HL-60 (cell line): ENCODE results near the gene TSC2.
"Not testable (repeated sequence)": the region's sequence is repeated elsewhere in the genome, so short reads cannot be mapped to it uniquely, and the experiment has no call there.

Experiments
- DNase-seq, 2 experiments: peaks; one replicate each; pipeline ENCODE4 v3.0.0-alpha.2; 2010 to 2020; ENCODE audit warnings: low read depth in 1 of 2, low spot score in 1 of 2
- H3K27ac ChIP-seq: fragments of 250-450 bp; sonication (Bioruptor Pico); replicated peaks from 2 replicates; pipeline ENCODE4 v1.5.1; 2020; ENCODE audit warnings: mild to moderate bottlenecking, moderate library complexity
- H3K27me3 ChIP-seq: fragments of 250-450 bp; sonication (Bioruptor Pico); 2 replicates; pipeline ENCODE4 v1.5.1; 2021; ENCODE audit warnings: mild to moderate bottlenecking, moderate library complexity; ENCODE audit not compliant: insufficient read depth, poor library complexity, severe bottlenecking
- H3K4me3 ChIP-seq: replicated peaks from 2 replicates; pipeline ENCODE4 v1.5.1; 2011; ENCODE audit warnings: mild to moderate bottlenecking, control low read depth, low read length; ENCODE audit not compliant: insufficient read depth

The TSC2 gene

DNA sequence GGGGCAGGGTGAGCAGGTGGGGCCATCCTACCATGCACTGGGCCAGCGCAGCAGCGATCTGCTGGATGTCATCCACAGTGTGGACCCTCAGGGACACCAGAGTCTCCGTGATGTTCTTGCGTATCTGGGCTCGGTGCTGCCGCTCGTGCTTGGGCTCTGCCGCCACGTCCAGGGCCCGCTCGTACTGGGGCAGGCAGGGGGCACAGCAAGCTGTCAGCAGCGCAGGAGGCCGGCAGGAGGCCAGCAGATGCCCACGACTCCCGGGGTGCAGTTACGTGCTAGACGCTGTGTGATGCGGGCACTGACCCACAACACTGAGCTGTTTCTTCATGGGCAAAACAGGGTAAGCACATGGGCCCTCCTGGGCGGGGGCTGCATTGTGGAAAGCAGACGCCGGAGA lies 57.5 kb downstream of the TSC2 start:
- not testable (repeated sequence) for H3K27ac ChIP-seq, DNase-seq, H3K27me3 ChIP-seq, H3K4me3 ChIP-seq

DNA sequence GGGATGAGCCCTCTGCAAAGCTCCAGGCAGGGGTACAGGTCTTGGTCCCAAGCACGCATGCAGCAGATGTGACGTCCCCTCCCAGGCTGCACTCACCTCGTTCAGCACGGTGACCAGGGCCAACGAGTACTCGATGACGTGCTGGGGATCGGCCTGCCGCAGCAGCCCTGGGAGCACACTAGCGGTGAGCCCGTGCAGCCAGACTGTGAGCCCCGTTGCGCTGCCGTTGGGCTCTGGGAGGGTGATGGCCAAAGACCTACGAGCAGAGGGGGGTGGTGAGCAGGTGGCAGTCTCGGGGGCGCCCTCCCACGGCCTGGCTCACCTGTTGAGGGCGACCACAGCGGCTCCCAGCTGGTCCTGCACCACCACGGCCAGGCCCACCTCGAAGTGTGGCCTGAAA lies 58.0 kb downstream of the TSC2 start:
- H3K27me3 ChIP-seq, DNase-seq, H3K27ac ChIP-seq, H3K4me3 ChIP-seq: not testable (repeated sequence)

DNA sequence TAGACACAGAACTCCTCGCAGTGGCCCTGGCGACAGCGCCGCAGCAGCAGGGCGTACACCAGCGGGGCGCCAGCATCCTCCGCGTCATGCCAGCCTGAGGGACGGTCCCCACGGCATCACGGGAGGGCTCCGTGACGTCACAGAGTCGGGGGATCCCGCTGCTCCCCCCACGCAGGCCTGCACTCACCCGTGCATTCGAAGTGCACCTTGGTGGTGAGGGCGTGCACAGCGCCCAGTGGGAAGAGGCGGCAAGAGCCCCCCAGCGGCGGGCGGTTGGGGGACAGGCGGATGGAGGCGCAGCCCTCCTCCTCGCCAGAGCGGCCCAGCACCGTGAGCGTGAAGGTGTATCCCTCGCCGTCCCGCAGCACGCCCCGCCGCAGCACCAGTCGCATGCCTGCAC lies 58.4 kb downstream of the TSC2 start:
- not testable (repeated sequence) for DNase-seq, H3K4me3 ChIP-seq, H3K27me3 ChIP-seq, H3K27ac ChIP-seq

DNA sequence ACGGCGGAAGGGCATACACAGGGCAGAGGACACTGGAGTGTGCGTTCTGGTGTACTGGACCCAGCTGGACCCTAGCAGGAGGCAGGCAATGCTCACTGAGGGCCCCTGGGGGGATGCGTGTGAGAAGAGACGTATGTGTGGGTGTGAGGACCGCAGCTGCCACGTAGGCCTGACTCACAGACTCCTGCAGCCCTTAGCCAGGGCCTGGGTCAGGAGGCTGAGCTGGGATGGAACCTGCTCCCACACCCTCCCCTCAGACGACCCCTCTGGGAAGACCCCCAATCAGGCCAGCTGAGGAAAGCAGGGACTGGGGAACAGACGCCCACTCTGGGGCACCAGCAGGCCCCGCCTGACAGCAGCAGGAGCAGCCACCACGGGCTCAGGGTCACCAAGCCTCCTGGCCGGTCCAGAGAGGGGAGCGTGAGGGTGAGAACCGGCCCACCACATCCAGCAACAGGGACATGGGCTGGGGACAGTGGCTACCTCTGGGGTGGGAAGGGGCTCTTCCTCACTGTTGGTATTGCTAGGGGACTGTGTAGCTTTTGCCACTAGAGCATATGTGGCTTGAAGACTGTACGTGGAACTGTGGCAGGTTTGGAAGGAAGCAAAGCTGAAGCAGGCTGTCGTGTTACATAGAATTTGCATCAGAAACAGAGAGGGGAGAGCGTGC lies 59.5 kb downstream of the TSC2 start:
- not testable (repeated sequence) for DNase-seq

DNA sequence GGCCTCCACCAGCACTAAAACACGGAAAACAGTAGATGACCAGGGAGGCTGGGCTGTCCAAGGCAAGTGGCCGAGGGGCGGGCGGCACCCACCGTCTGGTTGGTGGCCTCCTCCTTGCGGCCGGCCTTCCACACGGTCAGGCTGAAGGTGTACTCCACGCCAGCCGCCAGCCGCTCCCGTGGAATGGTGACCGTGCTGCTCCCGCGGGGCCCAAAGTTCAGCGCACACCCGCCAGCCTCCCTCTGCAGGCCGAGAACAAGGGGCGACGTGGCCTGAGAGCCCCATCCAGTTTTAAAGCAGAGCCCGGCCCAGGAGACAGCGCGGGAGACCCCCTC lies 60.0 kb downstream of the TSC2 start:
- not testable (repeated sequence) for H3K27me3 ChIP-seq, DNase-seq, H3K4me3 ChIP-seq, H3K27ac ChIP-seq

More for the DNA sequence above, 59.5 kb downstream of the TSC2 start:
- not testable (repeated sequence) for H3K27me3 ChIP-seq, H3K27ac ChIP-seq, H3K4me3 ChIP-seq

DNA sequence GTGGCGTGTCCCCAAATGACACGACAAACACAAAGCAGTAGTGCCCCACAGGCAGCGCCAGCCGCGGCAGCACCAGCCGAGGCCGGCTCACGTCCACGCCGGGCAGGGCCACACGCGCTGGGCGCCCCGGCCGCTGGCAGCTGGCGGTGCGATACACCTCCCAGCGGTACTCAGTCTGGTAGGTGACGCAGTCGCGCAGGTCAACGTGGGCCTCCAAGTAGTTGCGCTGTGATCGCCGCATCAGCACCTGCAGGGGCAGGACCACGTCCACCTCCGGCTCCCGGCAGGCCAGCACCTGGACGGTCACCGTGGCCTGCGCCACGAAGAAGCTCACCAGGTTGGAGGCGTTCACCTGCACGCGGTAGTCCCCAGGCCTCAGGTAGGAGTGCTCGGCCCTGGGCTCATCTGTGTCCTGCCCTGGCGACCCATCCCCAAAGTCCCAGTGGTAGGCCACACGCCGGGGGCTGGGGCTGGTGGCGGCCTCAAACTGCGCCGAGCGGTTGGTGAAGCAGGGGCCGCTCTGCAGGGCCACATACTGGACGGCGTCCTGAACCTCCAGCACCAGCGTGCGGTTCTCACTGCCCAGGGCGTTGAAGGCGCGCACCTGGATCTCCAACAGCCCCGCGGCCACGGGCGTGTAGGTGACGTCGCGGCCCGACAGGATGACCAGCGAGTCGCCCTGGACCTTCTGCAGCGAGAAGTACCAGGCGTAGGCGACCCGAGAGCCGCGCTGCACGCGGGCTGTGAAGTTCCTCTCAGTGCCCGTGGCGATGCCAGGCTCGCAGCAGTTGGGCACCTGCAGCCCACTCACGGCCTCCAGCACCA lies 60.9 kb downstream of the TSC2 start:
- H3K27me3 ChIP-seq, H3K27ac ChIP-seq, H3K4me3 ChIP-seq, DNase-seq: not testable (repeated sequence)

DNA sequence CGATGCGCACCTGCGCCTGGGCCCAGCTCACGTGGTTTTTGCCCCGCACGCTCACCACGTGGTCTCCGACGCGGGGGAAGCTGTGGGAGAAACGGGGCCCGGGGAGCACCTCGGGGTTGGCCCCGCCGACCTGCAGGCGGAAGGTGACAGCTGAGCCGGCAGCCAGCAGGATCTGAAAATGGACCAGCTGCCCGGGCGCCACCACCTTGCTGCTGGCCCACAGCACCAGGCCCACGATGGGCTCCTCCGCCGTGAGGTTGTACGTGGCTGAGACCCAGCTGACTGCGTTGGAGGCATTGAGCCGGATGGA lies 61.4 kb downstream of the TSC2 start:
- H3K4me3 ChIP-seq, H3K27ac ChIP-seq, H3K27me3 ChIP-seq, DNase-seq: not testable (repeated sequence)

DNA sequence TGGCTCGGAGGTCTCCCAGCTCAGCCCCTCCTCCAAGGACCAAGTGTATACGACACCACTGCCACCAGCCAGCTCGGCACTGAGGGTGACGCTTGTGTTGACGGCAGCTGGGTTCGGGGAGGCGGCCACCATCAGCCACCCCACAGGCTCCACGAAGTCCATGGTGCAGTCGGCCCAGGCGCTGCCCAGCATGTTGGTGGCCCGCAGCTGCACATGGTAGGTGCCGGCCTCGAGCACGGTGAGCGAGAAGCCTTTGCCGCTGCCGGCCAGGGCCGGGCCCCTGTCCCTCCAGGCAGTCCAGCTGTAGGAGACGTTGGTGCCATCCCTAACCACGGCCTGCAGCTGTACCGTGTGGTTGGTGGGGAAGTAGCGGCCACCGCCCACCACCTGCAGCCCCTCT lies 62.1 kb downstream of the TSC2 start:
- not testable (repeated sequence) for DNase-seq, H3K27me3 ChIP-seq, H3K4me3 ChIP-seq, H3K27ac ChIP-seq

DNA sequence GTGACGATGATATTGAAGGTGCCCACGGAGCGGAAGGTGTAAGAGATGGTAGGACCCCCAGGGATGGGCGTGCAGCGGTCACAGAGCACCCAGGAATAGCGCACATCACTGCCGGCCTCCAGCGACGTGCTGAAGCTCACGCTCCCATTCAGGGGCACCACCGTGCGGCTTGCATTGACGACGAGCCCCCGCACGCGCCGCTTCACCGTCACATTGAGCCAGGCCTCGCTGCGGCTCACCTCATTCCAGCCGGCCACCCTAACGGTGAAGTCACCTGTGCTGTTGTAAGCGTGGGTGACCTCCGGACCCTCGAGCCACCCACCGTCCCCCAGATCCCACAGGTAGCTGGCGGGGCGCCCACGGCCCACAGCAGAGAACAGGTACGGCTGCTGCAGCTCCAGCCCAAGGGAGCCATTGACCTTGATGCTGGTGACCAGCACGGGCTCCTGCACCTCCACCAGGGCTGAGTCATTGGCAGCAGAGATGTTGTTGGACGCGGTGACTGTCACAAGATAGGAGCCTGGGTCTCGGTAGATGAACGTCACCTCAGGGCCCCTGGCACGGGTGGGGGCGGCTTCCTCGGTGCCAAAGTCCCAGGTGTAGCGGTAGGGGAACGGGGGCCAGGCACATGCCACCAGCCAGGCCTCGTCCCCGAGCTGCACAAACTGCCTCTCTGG lies 62.7 kb downstream of the TSC2 start:
- DNase-seq, H3K4me3 ChIP-seq, H3K27me3 ChIP-seq, H3K27ac ChIP-seq: not testable (repeated sequence)

DNA sequence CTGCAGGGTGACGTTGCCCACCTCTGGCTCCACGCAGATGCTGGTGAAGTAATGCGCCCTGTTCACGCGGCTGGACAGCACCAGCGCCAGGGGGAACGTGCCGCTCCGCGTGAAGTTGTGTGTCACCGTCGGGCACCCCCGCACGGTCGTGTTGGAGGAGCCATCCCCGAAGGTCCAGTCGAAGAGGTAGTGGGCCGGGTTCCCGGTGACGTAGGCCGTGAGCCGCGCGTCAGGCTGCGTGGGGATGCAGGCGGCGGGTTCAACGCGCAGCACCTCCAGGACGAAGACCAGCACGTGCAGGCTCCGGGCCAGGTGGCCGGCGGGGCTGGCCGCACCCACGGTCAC lies 63.2 kb downstream of the TSC2 start:
- H3K4me3 ChIP-seq, H3K27me3 ChIP-seq, H3K27ac ChIP-seq, DNase-seq: not testable (repeated sequence)

DNA sequence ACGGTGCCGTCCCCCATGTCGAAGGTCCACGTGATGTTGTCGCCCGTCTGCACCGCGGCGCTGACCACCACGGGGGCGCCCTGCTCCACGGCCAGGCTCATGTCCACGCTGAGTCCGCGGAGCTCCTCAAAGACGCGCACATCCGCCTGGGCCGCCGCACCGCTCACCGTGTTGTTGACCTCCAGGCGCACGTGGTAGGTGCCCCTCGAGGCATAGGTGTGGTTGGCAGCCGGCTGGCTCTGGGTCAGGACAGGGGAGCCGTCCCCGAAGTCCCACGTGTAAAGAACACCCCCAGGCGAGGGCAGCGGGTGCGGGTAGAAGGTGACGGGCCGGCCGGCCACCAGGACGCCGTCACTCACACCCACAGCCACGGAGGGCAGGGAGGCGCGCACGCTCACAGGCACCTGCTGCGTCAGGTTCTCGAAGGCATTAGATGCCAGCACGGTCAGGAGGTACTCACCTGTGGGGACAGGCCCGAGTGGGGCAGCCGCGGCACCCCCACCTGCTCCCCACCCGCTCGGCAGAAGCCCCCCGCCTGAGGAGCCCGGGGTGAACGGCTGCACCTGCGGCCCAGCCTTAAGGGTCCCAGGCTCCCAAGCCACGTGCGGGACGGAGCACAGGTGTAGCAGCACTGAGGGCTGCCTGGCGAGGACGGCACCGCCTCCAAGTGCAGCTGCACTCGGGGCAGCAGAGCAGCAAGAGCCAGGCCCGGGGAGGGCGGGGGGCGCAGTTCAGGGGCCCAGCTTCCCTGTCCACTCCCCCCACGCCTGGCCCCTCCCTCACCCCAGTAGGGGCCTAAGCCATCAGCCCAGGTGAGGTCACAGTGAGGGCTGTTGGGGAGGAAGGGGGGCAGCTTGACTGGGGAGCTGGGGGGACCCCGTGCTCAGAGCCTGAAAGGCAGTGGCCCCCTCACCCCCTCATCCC lies 63.9 kb downstream of the TSC2 start:
- not testable (repeated sequence) for DNase-seq, H3K27ac ChIP-seq, H3K27me3 ChIP-seq, H3K4me3 ChIP-seq

DNA sequence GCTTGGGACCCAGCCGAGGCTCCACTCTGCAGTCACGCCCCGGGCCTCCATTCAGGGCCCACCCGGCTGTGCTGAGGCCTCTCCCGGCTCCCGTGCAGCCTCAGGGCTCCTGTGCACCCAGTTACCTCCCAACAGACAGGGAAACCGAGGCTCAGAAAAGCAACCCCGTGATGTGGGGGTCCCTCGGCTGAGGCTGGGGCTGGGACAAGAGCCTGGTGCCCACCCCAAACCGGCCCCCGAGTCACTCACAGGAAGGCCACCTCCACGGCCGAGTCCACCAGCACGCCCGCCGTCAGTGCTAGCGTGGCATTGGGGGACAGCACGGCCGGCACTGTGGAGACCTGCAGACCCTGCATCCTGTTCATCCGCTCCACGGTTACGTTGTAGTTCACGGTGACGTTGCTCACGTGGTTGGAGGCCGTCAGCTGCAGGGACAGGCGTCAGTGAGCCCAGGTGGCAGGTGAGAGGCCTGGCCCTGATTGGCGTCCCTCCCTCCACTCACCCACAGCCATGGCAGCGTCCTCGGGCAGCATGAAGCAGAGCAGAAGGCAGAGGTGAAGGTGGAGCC lies 64.8 kb downstream of the TSC2 start:
- not testable (repeated sequence) for DNase-seq, H3K4me3 ChIP-seq, H3K27ac ChIP-seq, H3K27me3 ChIP-seq

DNA sequence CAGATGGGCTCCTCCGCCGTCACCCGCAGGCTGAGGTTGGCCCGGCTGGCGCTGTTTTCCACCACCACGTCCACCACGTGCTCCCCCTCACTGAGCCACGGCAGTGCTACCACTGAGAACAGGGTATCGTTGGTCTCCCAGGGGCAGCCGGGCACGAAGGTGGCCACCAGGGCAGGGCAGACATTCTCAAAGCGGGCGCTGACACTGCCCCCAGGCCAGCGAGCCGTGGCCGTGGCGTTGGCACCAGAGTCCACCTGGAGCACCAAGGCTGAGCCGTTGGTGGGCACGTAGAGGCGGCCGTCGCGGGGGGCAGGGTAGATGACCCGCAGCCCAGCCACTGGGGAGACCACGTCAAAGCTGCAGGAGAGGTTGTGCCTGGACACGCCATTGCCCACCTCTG lies 66.4 kb downstream of the TSC2 start:
- H3K27me3 ChIP-seq, H3K27ac ChIP-seq, H3K4me3 ChIP-seq, DNase-seq: not testable (repeated sequence)

DNA sequence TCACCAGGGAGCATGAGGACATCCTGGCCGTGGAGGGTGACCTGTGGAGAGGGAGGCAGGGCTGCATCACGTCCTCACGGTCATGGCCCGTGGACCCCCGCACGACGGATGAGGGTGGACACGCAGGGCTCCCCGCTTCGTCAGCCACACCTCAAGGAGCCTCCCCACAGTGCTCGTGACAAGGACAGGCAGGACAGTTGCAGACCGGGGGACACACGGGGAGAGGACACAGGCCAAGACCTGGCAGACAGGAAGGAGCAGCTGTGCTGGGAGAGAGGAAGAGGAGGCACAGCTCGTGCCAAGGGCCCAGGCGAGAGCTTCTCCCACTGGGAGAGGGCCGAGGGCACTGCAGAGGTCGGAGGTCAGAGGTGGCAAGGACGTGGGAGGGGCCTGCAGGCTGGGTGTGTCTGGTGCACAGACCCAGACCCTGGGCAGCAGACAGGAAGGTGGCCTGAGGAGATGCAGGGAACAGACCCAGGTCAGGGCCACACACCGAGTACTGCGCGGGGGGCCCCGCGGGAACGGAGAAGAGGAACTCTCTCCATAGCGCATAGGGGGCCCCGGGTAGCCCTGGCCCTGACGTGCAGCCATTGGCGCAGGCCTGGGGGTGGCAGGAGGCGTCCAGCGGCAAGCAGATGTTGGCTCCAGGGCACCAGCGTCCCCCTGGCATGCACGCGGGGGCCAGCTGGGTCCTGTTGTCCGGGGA lies 67.3 kb downstream of the TSC2 start:
- DNase-seq = not testable (repeated sequence)

More for the DNA sequence above, 67.3 kb downstream of the TSC2 start:
- not testable (repeated sequence) for H3K4me3 ChIP-seq, H3K27ac ChIP-seq, H3K27me3 ChIP-seq
